ENCODE measurements around the gene FYN. TPM values are rescaled to one million over a fixed set of nuclear protein-coding genes. Genes with fewer than 3 reads are reported as not detected.

The FYN gene
- total and polyA plus RNA-seq, 4 donors: 11.2 to 28.3 (median 19.7) TPM

GRCh38 chr6:111644893-111645430 lies 228.3 kb downstream of the FYN start:
- no peak for DNase-seq (ENCODE audit: low spot score)
- 49% methylated on average over 4 of the region's 4 CpGs for WGBS
- no peaks in the 10 kb centered on the region for H3K27me3 ChIP-seq (ENCODE audit: control insufficient read depth in 4 of 4, insufficient read depth in 4 of 4, low read length in 3 of 4)

GRCh38 chr6:111642463-111643158 lies 230.6 kb downstream of the FYN start:
- TF ChIP-seq MAX (IDR thresholded peaks at IDR 0.05) (no peak), HNF4G (IDR thresholded peaks at IDR 0.05) (peak; percentile 19), ZBTB33 (IDR thresholded peaks at IDR 0.05) (no peak), RAD21 (IDR thresholded peaks at IDR 0.05) (peak; percentile 93 to 98), HNF4A (conservative IDR thresholded peaks at IDR 0.05) (peak; percentile 16 to 70), RXRA (IDR thresholded peaks at IDR 0.05) (peak; percentile 45 to 87), CTCF (IDR thresholded peaks at IDR 0.05; ENCODE audit: low read depth, low read length, missing input control) (peak; percentile 69), JUND (IDR thresholded peaks at IDR 0.05) (peak in 1 of 2 donors; percentile 27), GABPA (IDR thresholded peaks at IDR 0.05 in 1 of 2, conservative IDR thresholded peaks at IDR 0.05 in 1 of 2) (no peak), REST (IDR thresholded peaks at IDR 0.05) (no peak), EGR1 (IDR thresholded peaks at IDR 0.05; ENCODE audit: low read depth in 2 of 2) (no peak), NR2F2 (IDR thresholded peaks at IDR 0.05) (no peak), ATF3 (IDR thresholded peaks at IDR 0.05) (no peak), SP1 (IDR thresholded peaks at IDR 0.05) (no peak)
- peak; percentile 51 for DNase-seq (ENCODE audit: low spot score)
- Histone ChIP-seq H3K9ac (ENCODE audit: low read depth in 1 of 2, low read length in 2 of 2) (no peak overlapping the region), H3K4me3 (ENCODE audit: low read depth in 1 of 3, low read length in 3 of 3) (peak overlapping the region in 1 of 3 donors; percentile 59), H3K4me1 (ENCODE audit: control insufficient read depth in 4 of 4, insufficient read depth in 4 of 4, low read length in 3 of 4) (no peaks in the 10 kb centered on the region), H3K9me3 (ENCODE audit: control insufficient read depth in 4 of 4, low read length in 3 of 4) (no peaks in the 10 kb centered on the region), H3K36me3 (ENCODE audit: control insufficient read depth in 4 of 4, insufficient read depth in 3 of 4, low read depth in 1 of 4, low read length in 3 of 4) (no peaks in the 10 kb centered on the region), H3K27ac (ENCODE audit: low read depth in 1 of 2, low read length in 2 of 2) (no peak overlapping the region), H3K27me3 (ENCODE audit: control insufficient read depth in 4 of 4, insufficient read depth in 4 of 4, low read length in 3 of 4) (no peaks in the 10 kb centered on the region)
- 17% methylated on average over 7 of the region's 7 CpGs for WGBS

More at GRCh38 chr6:111644893-111645430, 228.3 kb downstream of the FYN start:
- Histone ChIP-seq H3K27ac (ENCODE audit: low read depth in 1 of 2, low read length in 2 of 2) (no peak overlapping the region), H3K4me1 (ENCODE audit: control insufficient read depth in 4 of 4, insufficient read depth in 4 of 4, low read length in 3 of 4) (no peaks in the 10 kb centered on the region), H3K36me3 (ENCODE audit: control insufficient read depth in 4 of 4, insufficient read depth in 3 of 4, low read depth in 1 of 4, low read length in 3 of 4) (no peaks in the 10 kb centered on the region), H3K4me3 (ENCODE audit: low read depth in 1 of 3, low read length in 3 of 3) (no peak overlapping the region), H3K9me3 (ENCODE audit: control insufficient read depth in 4 of 4, low read length in 3 of 4) (no peaks in the 10 kb centered on the region), H3K9ac (ENCODE audit: low read depth in 1 of 2, low read length in 2 of 2) (no peak overlapping the region)
- TF ChIP-seq FOXA1 (IDR thresholded peaks at IDR 0.05): no peak
- no peak for TF ChIP-seq RAD21 (IDR thresholded peaks at IDR 0.05)
